Hepatocyte (in vitro differentiated cells): ENCODE results near the gene SLC12A7.

ENCODE experiments used
- CTCF ChIP-seq: fragments of 200-600 bp; sonication (generic); IDR thresholded peaks from 2 replicates; pipeline ENCODE4 v1.5.1; 2016; ENCODE audit warnings: antibody characterized with exemption, mild to moderate bottlenecking; ENCODE audit not compliant: poor library complexity
- EZH2phosphoT487 ChIP-seq: fragments of 200-600 bp; sonication (generic); IDR thresholded peaks from one replicate; pipeline ENCODE4 v1.6.1; 2018; ENCODE audit warnings: antibody characterized with exemption, mild to moderate bottlenecking, low read depth, moderate library complexity; ENCODE audit not compliant: unreplicated experiment, severe bottlenecking

GRCh38 chr5:1119312-1119831 is 7.5 kb upstream of the SLC12A7 start:
- TF ChIP-seq CTCF = no peak
- TF ChIP-seq EZH2phosphoT487 = no peak
